Astrocyte (in vitro differentiated cells and primary cell): Measurements from ENCODE around the gene IFITM5. TPM values are rescaled to one million over a fixed set of nuclear protein-coding genes. Genes with fewer than 3 reads are reported as not detected.

Experiments
- DNase-seq: peaks from one replicate; pipeline ENCODE4 v3.0.0-alpha.2; 2010; ENCODE audit warnings: low read depth
- FAIRE-seq: peaks from 2 replicates; lab custom pipeline; 2011; peaks lifted over from hg19 to GRCh38; lab: Jason Lieb, UNC
- H2AFZ ChIP-seq: 2 replicates; pipeline ENCODE4 v1.6.0; 2012; ENCODE audit warnings: low read depth, low read length, inconsistent platforms
- H3K27ac ChIP-seq: 2 replicates; pipeline ENCODE4 v1.5.1; 2011; ENCODE audit warnings: low read depth, low read length, inconsistent platforms
- H3K27me3 ChIP-seq: 2 replicates; pipeline ENCODE4 v1.6.0; 2011; ENCODE audit warnings: low read length, inconsistent platforms; ENCODE audit not compliant: insufficient read depth
- H3K36me3 ChIP-seq: 2 replicates; pipeline ENCODE4 v1.5.1; 2011; ENCODE audit warnings: low read length, inconsistent platforms; ENCODE audit not compliant: insufficient read depth
- H3K4me1 ChIP-seq: 2 replicates; pipeline ENCODE4 v1.5.1; 2011; ENCODE audit warnings: low read length, inconsistent platforms; ENCODE audit not compliant: insufficient read depth
- H3K4me2 ChIP-seq: 2 replicates; pipeline ENCODE4 v1.6.0; 2012; ENCODE audit warnings: low read length, inconsistent platforms
- H3K4me3 ChIP-seq: 2 replicates; pipeline ENCODE4 v1.5.1; 2011; ENCODE audit warnings: low read depth, mild to moderate bottlenecking, low read length, inconsistent platforms; ENCODE audit not compliant: insufficient read depth
- H3K79me2 ChIP-seq: 2 replicates; pipeline ENCODE4 v1.6.0; 2012; ENCODE audit warnings: mild to moderate bottlenecking, low read length, inconsistent platforms; ENCODE audit not compliant: insufficient read depth
- H3K9ac ChIP-seq: 2 replicates; pipeline ENCODE4 v1.6.0; 2012; ENCODE audit warnings: mild to moderate bottlenecking, low read length, inconsistent platforms
- H3K9me3 ChIP-seq: 2 replicates; pipeline ENCODE4 v1.5.1; 2012; ENCODE audit warnings: low read depth, mild to moderate bottlenecking, low read length, inconsistent platforms; ENCODE audit not compliant: insufficient read depth
- H4K20me1 ChIP-seq: 2 replicates; pipeline ENCODE4 v1.6.0; 2012; ENCODE audit warnings: low read length, inconsistent platforms; ENCODE audit not compliant: insufficient read depth
- H3K27ac Mint-ChIP-seq: one replicate; pipeline ENCODE4 v1.8.0; 2021; ENCODE audit warnings: mild to moderate bottlenecking, mixed read lengths; ENCODE audit not compliant: unreplicated experiment
- H3K27me3 Mint-ChIP-seq: one replicate; pipeline ENCODE4 v1.8.0; 2021; ENCODE audit warnings: low read depth, mixed read lengths; ENCODE audit not compliant: unreplicated experiment
- H3K36me3 Mint-ChIP-seq: one replicate; pipeline ENCODE4 v1.8.0; 2021; ENCODE audit warnings: low read depth, mixed read lengths; ENCODE audit not compliant: unreplicated experiment
- H3K4me1 Mint-ChIP-seq: one replicate; pipeline ENCODE4 v1.8.0; 2021; ENCODE audit warnings: low read depth, mixed read lengths; ENCODE audit not compliant: unreplicated experiment
- H3K4me3 Mint-ChIP-seq: one replicate; pipeline ENCODE4 v1.8.0; 2021; ENCODE audit warnings: mild to moderate bottlenecking, moderate library complexity, mixed read lengths; ENCODE audit not compliant: unreplicated experiment
- H3K9me3 Mint-ChIP-seq: one replicate; pipeline ENCODE4 v1.8.0; 2021; ENCODE audit warnings: mild to moderate bottlenecking, mixed read lengths; ENCODE audit not compliant: unreplicated experiment
- EZH2 ChIP-seq: IDR thresholded peaks from 2 replicates; pipeline ENCODE4 v1.6.1; 2012; ENCODE audit warnings: mild to moderate bottlenecking, low read length, inconsistent platforms; ENCODE audit not compliant: insufficient read depth
- total RNA-seq: library from RNA; stranded (reverse); gene quantifications from 2 replicates; pipeline ENCODE4 v1.2.1, GENCODE V29; 2021
- TF ChIP-seq, protein P1 (sequence below): IDR thresholded peaks from 2 replicates; pipeline ENCODE4 v1.5.1; 2011; ENCODE audit warnings: low read depth, mild to moderate bottlenecking, inconsistent platforms, low read length, moderate library complexity; ENCODE audit not compliant: insufficient read depth

Gene IFITM5
- total RNA-seq, 1 donor from 2014 or later = not detected

DNA sequence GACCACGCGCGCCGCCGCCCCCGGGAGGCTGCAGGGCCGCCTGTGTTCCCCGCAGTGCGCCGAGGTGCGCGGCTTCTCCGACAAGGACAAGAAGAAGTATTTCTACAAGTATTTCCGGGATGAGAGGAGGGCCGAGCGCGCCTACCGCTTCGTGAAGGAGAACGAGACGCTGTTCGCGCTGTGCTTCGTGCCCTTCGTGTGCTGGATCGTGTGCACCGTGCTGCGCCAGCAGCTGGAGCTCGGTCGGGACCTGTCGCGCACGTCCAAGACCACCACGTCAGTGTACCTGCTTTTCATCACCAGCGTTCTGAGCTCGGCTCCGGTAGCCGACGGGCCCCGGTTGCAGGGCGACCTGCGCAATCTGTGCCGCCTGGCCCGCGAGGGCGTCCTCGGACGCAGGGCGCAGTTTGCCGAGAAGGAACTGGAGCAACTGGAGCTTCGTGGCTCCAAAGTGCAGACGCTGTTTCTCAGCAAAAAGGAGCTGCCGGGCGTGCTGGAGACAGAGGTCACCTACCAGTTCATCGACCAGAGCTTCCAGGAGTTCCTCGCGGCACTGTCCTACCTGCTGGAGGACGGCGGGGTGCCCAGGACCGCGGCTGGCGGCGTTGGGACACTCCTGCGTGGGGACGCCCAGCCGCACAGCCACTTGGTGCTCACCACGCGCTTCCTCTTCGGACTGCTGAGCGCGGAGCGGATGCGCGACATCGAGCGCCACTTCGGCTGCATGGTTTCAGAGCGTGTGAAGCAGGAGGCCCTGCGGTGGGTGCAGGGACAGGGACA is 18.4 kb downstream of the IFITM5 start:
- DNase-seq = no peak
- no peaks in the 10 kb centered on the region for H3K4me1 ChIP-seq
- H3K4me2 ChIP-seq = no peak overlapping the region
- no peaks in the 10 kb centered on the region for H3K36me3 ChIP-seq
- TF ChIP-seq, protein P1, sequence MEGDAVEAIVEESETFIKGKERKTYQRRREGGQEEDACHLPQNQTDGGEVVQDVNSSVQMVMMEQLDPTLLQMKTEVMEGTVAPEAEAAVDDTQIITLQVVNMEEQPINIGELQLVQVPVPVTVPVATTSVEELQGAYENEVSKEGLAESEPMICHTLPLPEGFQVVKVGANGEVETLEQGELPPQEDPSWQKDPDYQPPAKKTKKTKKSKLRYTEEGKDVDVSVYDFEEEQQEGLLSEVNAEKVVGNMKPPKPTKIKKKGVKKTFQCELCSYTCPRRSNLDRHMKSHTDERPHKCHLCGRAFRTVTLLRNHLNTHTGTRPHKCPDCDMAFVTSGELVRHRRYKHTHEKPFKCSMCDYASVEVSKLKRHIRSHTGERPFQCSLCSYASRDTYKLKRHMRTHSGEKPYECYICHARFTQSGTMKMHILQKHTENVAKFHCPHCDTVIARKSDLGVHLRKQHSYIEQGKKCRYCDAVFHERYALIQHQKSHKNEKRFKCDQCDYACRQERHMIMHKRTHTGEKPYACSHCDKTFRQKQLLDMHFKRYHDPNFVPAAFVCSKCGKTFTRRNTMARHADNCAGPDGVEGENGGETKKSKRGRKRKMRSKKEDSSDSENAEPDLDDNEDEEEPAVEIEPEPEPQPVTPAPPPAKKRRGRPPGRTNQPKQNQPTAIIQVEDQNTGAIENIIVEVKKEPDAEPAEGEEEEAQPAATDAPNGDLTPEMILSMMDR = no peak
- peak; percentile 94 for TF ChIP-seq EZH2
- no peak overlapping the region for H3K9ac ChIP-seq
- H4K20me1 ChIP-seq = no peaks in the 10 kb centered on the region
- H3K9me3 ChIP-seq = no peaks in the 10 kb centered on the region
- H3K4me3 ChIP-seq = no peak overlapping the region
- Mint-ChIP-seq H3K4me1 (no peaks in the 10 kb centered on the region), H3K36me3 (peaks cover 9% of the 10 kb centered on the region), H3K27me3 (peaks cover 47% of the 10 kb centered on the region), H3K4me3 (no peak overlapping the region), H3K9me3 (peaks cover 18% of the 10 kb centered on the region), H3K27ac (no peak overlapping the region)
- H2AFZ ChIP-seq = no peak overlapping the region
- peaks cover 57% of the 10 kb centered on the region for H3K27me3 ChIP-seq
- no peaks in the 10 kb centered on the region for H3K79me2 ChIP-seq
- no peak for FAIRE-seq
- no peak overlapping the region for H3K27ac ChIP-seq

DNA sequence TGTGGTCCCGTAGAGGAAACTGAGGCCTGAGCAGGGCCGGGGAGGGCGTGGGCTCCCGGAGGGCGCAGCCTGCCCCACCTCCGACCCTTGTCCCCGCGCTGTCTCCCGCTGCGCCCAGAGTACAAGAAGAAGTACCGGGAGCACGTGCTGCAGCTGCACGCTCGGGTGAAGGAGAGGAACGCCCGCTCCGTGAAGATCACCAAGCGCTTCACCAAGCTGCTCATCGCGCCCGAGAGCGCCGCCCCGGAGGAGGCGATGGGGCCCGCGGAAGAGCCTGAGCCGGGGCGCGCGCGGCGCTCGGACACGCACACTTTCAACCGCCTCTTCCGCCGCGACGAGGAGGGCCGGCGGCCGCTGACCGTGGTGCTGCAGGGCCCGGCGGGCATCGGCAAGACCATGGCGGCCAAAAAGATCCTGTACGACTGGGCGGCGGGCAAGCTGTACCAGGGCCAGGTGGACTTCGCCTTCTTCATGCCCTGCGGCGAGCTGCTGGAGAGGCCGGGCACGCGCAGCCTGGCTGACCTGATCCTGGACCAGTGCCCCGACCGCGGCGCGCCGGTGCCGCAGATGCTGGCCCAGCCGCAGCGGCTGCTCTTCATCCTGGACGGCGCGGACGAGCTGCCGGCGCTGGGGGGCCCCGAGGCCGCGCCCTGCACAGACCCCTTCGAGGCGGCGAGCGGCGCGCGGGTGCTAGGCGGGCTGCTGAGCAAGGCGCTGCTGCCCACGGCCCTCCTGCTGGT is 19.2 kb downstream of the IFITM5 start:
- Mint-ChIP-seq H3K27ac (no peak overlapping the region), H3K36me3 (peaks cover 9% of the 10 kb centered on the region), H3K4me1 (no peaks in the 10 kb centered on the region), H3K4me3 (no peak overlapping the region), H3K9me3 (peaks cover 22% of the 10 kb centered on the region), H3K27me3 (peaks cover 41% of the 10 kb centered on the region)
- no peak overlapping the region for H2AFZ ChIP-seq
- no peaks in the 10 kb centered on the region for H3K4me1 ChIP-seq
- no peaks in the 10 kb centered on the region for H3K79me2 ChIP-seq
- no peak for FAIRE-seq
- no peaks in the 10 kb centered on the region for H3K36me3 ChIP-seq
- no peak for TF ChIP-seq EZH2
- TF ChIP-seq, protein P1 = no peak
- H3K9ac ChIP-seq = no peak overlapping the region
- H3K4me2 ChIP-seq = peak overlapping the region; percentile 30
- H3K27me3 ChIP-seq = peaks cover 52% of the 10 kb centered on the region
- DNase-seq = peak; percentile 16
- no peaks in the 10 kb centered on the region for H4K20me1 ChIP-seq
- H3K27ac ChIP-seq = no peak overlapping the region
- no peaks in the 10 kb centered on the region for H3K9me3 ChIP-seq
- H3K4me3 ChIP-seq = no peak overlapping the region
